H1 (cell line): ENCODE data around the gene KIZ. TPM values are rescaled to one million over a fixed set of nuclear protein-coding genes. Genes with fewer than 3 reads are reported as not detected.

Experiments used
- CTCF ChIA-PET: fragments of 300-600 bp; sonication (Branson Sonifier 250); formaldehyde crosslinking; loops from one replicate; lab custom pipeline; 2021; ENCODE audit not compliant: partially characterized antibody; lab: Charles Lee
- POLR2A ChIA-PET: fragments of 300-600 bp; sonication (Branson Sonifier 250); formaldehyde crosslinking; loops from one replicate; lab custom pipeline; 2021; ENCODE audit warnings: inconsistent platforms; ENCODE audit not compliant: partially characterized antibody; lab: Charles Lee
- DNase-seq, 2 experiments: peaks; one replicate each; pipeline versions ENCODE4 v3.0.0 to v3.0.0-alpha.2; 2010 to 2022; ENCODE audit warnings: low spot score in 2 of 2, low read depth in 1 of 2, mixed read lengths in 1 of 2
- FAIRE-seq: peaks from 2 replicates; lab custom pipeline; 2011; peaks lifted over from hg19 to GRCh38; lab: Jason Lieb, UNC
- H2AFZ ChIP-seq: 2 replicates; pipeline ENCODE4 v1.8.1; 2012; ENCODE audit warnings: low read length, inconsistent platforms
- H2AK5ac ChIP-seq: 2 replicates; pipeline ENCODE4 v1.6.1; 2013; ENCODE audit warnings: low read depth, low read length
- H2BK120ac ChIP-seq: replicated peaks from 2 replicates; pipeline ENCODE3; 2013; ENCODE audit warnings: low read depth, low read length, inconsistent platforms
- H2BK12ac ChIP-seq: 2 replicates; pipeline ENCODE4 v1.6.1; 2013; ENCODE audit warnings: low read depth, low read length
- H2BK15ac ChIP-seq: 2 replicates; pipeline ENCODE4 v1.6.1; 2013; ENCODE audit warnings: low read length
- H2BK20ac ChIP-seq: 2 replicates; pipeline ENCODE4 v1.6.1; 2013; ENCODE audit warnings: low read length
- H2BK5ac ChIP-seq: 2 replicates; pipeline ENCODE4 v1.6.1; 2013; ENCODE audit warnings: low read depth, low read length
- H3K14ac ChIP-seq: 2 replicates; pipeline ENCODE4 v1.6.1; 2013; ENCODE audit warnings: inconsistent platforms; ENCODE audit not compliant: insufficient read length
- H3K18ac ChIP-seq: 2 replicates; pipeline ENCODE4 v1.6.1; 2013; ENCODE audit warnings: low read length; ENCODE audit errors: extremely low read depth
- H3K23ac ChIP-seq: 2 replicates; pipeline ENCODE4 v1.6.1; 2013; ENCODE audit warnings: inconsistent platforms; ENCODE audit not compliant: insufficient read length
- H3K23me2 ChIP-seq: 2 replicates; pipeline ENCODE4 v1.6.1; 2013; ENCODE audit warnings: low read depth, low read length
- H3K27ac ChIP-seq: 2 replicates; pipeline ENCODE4 v1.6.1; 2011; ENCODE audit warnings: low read depth, low read length, inconsistent platforms
- H3K27me3 ChIP-seq, 4 experiments: replicated peaks in 1 of 4; 1 replicate in 1 of 4; 2 replicates in 3 of 4; pipeline versions ENCODE4 v1.6.1 to v1.8.1; 2011 to 2013; ENCODE audit warnings: low read length in 3 of 4, mild to moderate bottlenecking in 3 of 4, inconsistent platforms in 2 of 4, mixed read lengths in 2 of 4, moderate library complexity in 1 of 4; ENCODE audit not compliant: control insufficient read depth in 3 of 4, insufficient read depth in 3 of 4; ENCODE audit errors: extremely low read depth in 1 of 4
- H3K36me3 ChIP-seq, 4 experiments: 2 replicates each; pipeline versions ENCODE4 v1.6.1 to v1.8.1; 2011 to 2013; ENCODE audit warnings: mild to moderate bottlenecking in 4 of 4, low read length in 3 of 4, moderate library complexity in 2 of 4, control low read depth in 1 of 4, inconsistent platforms in 1 of 4; ENCODE audit not compliant: insufficient read depth in 4 of 4, control insufficient read depth in 2 of 4
- H3K4ac ChIP-seq: replicated peaks from 2 replicates; pipeline ENCODE3; 2013; ENCODE audit warnings: low read length, low read depth, mixed read lengths, inconsistent platforms; ENCODE audit not compliant: insufficient read length
- H3K4me1 ChIP-seq, 4 experiments: replicated peaks in 1 of 4; 1 replicate in 1 of 4; 2 replicates in 3 of 4; pipeline versions ENCODE4 v1.6.1 to v1.8.1; 2011 to 2013; ENCODE audit warnings: low read length in 3 of 4, inconsistent platforms in 2 of 4, mixed read lengths in 1 of 4; ENCODE audit not compliant: insufficient read depth in 4 of 4, control insufficient read depth in 3 of 4
- H3K4me2 ChIP-seq, 2 experiments: 2 replicates each; pipeline versions ENCODE4 v1.6.1 to v1.8.1; 2011 to 2013; ENCODE audit warnings: low read depth in 2 of 2, low read length in 2 of 2, control low read depth in 1 of 2, inconsistent platforms in 1 of 2, mild to moderate bottlenecking in 1 of 2; ENCODE audit not compliant: insufficient read depth in 1 of 2
- H3K4me3 ChIP-seq, 4 experiments: fragments of 200-600, 300-600 bp in 1 of 4; sonication (generic), shearing (Covaris generic), sonication (Bioruptor Twin) in 1 of 4; 2 replicates each; pipeline versions ENCODE4 v1.5.1 to v1.8.1; 2011 to 2016; ENCODE audit warnings: low read length in 4 of 4, low read depth in 3 of 4, control low read depth in 2 of 4, inconsistent platforms in 2 of 4, mild to moderate bottlenecking in 2 of 4, mixed read lengths in 1 of 4, moderate library complexity in 1 of 4; ENCODE audit not compliant: insufficient read depth in 2 of 4; ENCODE audit errors: extremely low read depth in 1 of 4
- H3K56ac ChIP-seq: replicated peaks from 2 replicates; pipeline ENCODE3; 2013; ENCODE audit warnings: low read depth, mild to moderate bottlenecking, mixed read lengths, low read length, inconsistent platforms; ENCODE audit not compliant: insufficient read length
- H3K79me1 ChIP-seq: 2 replicates; pipeline ENCODE4 v1.6.1; 2013; ENCODE audit warnings: low read depth, low read length, control low read depth
- H3K79me2 ChIP-seq, 2 experiments: 2 replicates each; pipeline versions ENCODE4 v1.6.1 to v1.8.1; 2012 to 2013; ENCODE audit warnings: low read length in 2 of 2, mild to moderate bottlenecking in 2 of 2, inconsistent platforms in 1 of 2; ENCODE audit not compliant: insufficient read depth in 2 of 2, control insufficient read depth in 1 of 2
- H3K9ac ChIP-seq, 4 experiments: replicated peaks in 1 of 4; 1 replicate in 1 of 4; 2 replicates in 3 of 4; pipeline versions ENCODE4 v1.6.1 to v1.8.1; 2011 to 2013; ENCODE audit warnings: low read depth in 3 of 4, low read length in 3 of 4, control low read depth in 2 of 4, mild to moderate bottlenecking in 2 of 4, moderate library complexity in 2 of 4, inconsistent platforms in 1 of 4; ENCODE audit errors: extremely low read depth in 1 of 4
- H3K9me3 ChIP-seq, 2 experiments: 2 replicates each; pipeline versions ENCODE4 v1.6.1 to v1.8.1; 2012 to 2013; ENCODE audit warnings: mild to moderate bottlenecking in 2 of 2, moderate library complexity in 2 of 2, control low read depth in 1 of 2, inconsistent platforms in 1 of 2, low read depth in 1 of 2, low read length in 1 of 2, mixed read lengths in 1 of 2; ENCODE audit not compliant: insufficient read depth in 2 of 2
- H4K20me1 ChIP-seq, 2 experiments: replicated peaks in 1 of 2; 2 replicates each; pipeline versions ENCODE3 to v1.8.1; 2011 to 2013; ENCODE audit warnings: inconsistent platforms in 2 of 2, low read length in 2 of 2, mild to moderate bottlenecking in 1 of 2; ENCODE audit not compliant: insufficient read depth in 2 of 2, control insufficient read depth in 1 of 2
- H4K5ac ChIP-seq: 2 replicates; pipeline ENCODE4 v1.6.1; 2013; ENCODE audit warnings: low read length, low read depth, mixed read lengths, inconsistent platforms; ENCODE audit not compliant: insufficient read length
- H4K8ac ChIP-seq: 2 replicates; pipeline ENCODE4 v1.8.0; 2013; ENCODE audit warnings: mild to moderate bottlenecking, moderate library complexity, low read length, inconsistent platforms; ENCODE audit not compliant: insufficient read depth; ENCODE audit errors: extremely low read depth
- H4K91ac ChIP-seq: replicated peaks from 2 replicates; pipeline ENCODE3; 2013; ENCODE audit warnings: low read length, mixed read lengths, inconsistent platforms; ENCODE audit not compliant: insufficient read length
- EP300 ChIP-seq, 2 experiments: IDR thresholded peaks; 1 replicate in 1 of 2; 2 replicates in 1 of 2; pipeline ENCODE4 v1.6.1; 2011 to 2012; ENCODE audit warnings: low read depth in 2 of 2, low read length in 2 of 2, mild to moderate bottlenecking in 2 of 2, borderline replicate concordance in 1 of 2, inconsistent platforms in 1 of 2, moderate library complexity in 1 of 2
- HDAC6 ChIP-seq: IDR thresholded peaks from one replicate; pipeline ENCODE4 v1.7.1; 2012; ENCODE audit warnings: low read depth, mild to moderate bottlenecking, inconsistent platforms, low read length, moderate library complexity
- KDM5A ChIP-seq: fragments of 200-600 bp; IDR thresholded peaks from 2 replicates; pipeline ENCODE4 v1.7.1; 2012; ENCODE audit warnings: mild to moderate bottlenecking, low read length, inconsistent platforms, mixed read lengths
- SIRT6 ChIP-seq: IDR thresholded peaks from one replicate; pipeline ENCODE4 v1.7.1; 2012; ENCODE audit warnings: low read length, inconsistent platforms
- WGBS, 2 experiments: shearing (Covaris generic) in 1 of 2; methylation state at CpG; one replicate each; pipeline versions ENCODE4 v1.1.6 to v1.1.7; 2013 to 2015; ENCODE audit warnings: low lambda C conversion rate in 2 of 2, mixed read lengths in 2 of 2, inconsistent platforms in 1 of 2, low coverage in 1 of 2, missing lambda C conversion rate in 1 of 2; ENCODE audit not compliant: insufficient replicate concordance in 2 of 2, insufficient coverage in 1 of 2, insufficient read length in 1 of 2; ENCODE audit errors: extremely low coverage in 1 of 2, missing lambda C conversion rate in 1 of 2; 5-methylcytosine and 5-hydroxymethylcytosine counted together
- long read RNA-seq, 2 experiments: library from RNA in 1 of 2; library from capped mRNA in 1 of 2; stranded (forward); transcript quantifications; one replicate each; pipeline ENCODE4 v2.0.0, GENCODE V29; 2021; ENCODE audit warnings: inconsistent platforms in 1 of 2
- polyA minus RNA-seq, 3 experiments: library from RNA; depleted of rRNA, polyadenylated mRNA; stranded (reverse); fragments of >200 nt; gene quantifications; 1 replicate in 2 of 3; 2 replicates in 1 of 3; pipeline ENCODE4 v1.2.3, GENCODE V29; 2011
- polyA plus RNA-seq, 7 experiments: library from polyadenylated mRNA; depleted of rRNA in 3 of 7; stranded (reverse) in 5 of 7; unstranded in 2 of 7; fragments of >200 nt in 5 of 7; fragments of 200-250 nt in 2 of 7; gene quantifications; 1 replicate in 5 of 7; 2 replicates in 1 of 7; 4 replicates in 1 of 7; pipeline versions ENCODE4 v1.2.1 to v1.2.3, GENCODE V29; 2011 to 2013; ENCODE audit warnings: missing spikeins in 2 of 7, mixed read lengths in 2 of 7
- total RNA-seq: library from RNA; stranded (reverse); fragmentation: NEBNext Ultra II Directional; extraction: Animal tissue kit (Norgen Biotek cat#: 25700); gene quantifications from 2 replicates; pipeline ENCODE4 v1.2.1, GENCODE V29; 2021

The KIZ gene, protein sequence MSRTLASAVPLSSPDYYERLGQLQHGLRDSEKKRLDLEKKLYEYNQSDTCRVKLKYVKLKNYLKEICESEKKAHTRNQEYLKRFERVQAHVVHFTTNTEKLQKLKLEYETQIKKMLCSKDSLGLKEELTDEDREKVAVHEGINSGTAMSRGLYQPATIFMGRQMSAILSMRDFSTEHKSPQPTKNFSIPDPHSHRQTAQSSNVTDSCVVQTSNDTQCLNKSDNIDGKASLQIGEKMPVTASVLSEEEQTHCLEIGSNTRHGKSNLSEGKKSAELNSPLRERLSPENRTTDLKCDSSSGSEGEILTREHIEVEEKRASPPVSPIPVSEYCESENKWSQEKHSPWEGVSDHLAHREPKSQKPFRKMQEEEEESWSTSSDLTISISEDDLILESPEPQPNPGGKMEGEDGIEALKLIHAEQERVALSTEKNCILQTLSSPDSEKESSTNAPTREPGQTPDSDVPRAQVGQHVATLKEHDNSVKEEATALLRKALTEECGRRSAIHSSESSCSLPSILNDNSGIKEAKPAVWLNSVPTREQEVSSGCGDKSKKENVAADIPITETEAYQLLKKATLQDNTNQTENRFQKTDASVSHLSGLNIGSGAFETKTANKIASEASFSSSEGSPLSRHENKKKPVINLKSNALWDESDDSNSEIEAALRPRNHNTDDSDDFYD
- total RNA-seq (47.9 and 51.7 TPM in 2 replicates), polyA plus RNA-seq (2011; rRNA removed) (12.7 and 13.0 TPM in 2 replicates), polyA minus RNA-seq (2011; rRNA and poly(A)+ RNA removed) (16.4 and 25.0 TPM in 2 replicates)
- 26.3 TPM for polyA plus RNA-seq (2011; cell fraction: cytosol; rRNA removed)
- polyA plus RNA-seq (2011; cell fraction: nucleus; rRNA removed), result 36.0 TPM
- polyA plus RNA-seq (2012, experiment 1 of 2), result 20.3 to 41.2 TPM (median 27.0 TPM) in 4 replicates
- polyA plus RNA-seq (2012, experiment 2 of 2), result 2.5 TPM
- polyA plus RNA-seq (2013, experiment 1 of 2), result 47.2 TPM
- 45.8 TPM for polyA plus RNA-seq (2013, experiment 2 of 2)
- polyA minus RNA-seq (2011; cell fraction: cytosol; rRNA and poly(A)+ RNA removed), result 21.0 TPM
- 30.8 TPM for polyA minus RNA-seq (2011; cell fraction: nucleus; rRNA and poly(A)+ RNA removed)
- long read RNA-seq, experiment 1, transcript KIZ-210 (13 exons, 2,130 nt), result major isoform, 7 of 29 reads
- long read RNA-seq, experiment 1, partial matches to known transcripts, result 10 of 29 reads
- long read RNA-seq, experiment 1, other reads (novel, unspliced or antisense), result 9 of 29 reads
- long read RNA-seq, experiment 2, transcript KIZ-210 (13 exons, 2,130 nt), result major isoform, 18 of 76 reads
- long read RNA-seq, experiment 2, transcript KIZ-214 (9 exons, 1,397 nt), result minor isoform, 10 of 76 reads
- long read RNA-seq, experiment 2, partial matches to known transcripts, result 31 of 76 reads
- long read RNA-seq, experiment 2, other reads (novel, unspliced or antisense), result 16 of 76 reads

DNA sequence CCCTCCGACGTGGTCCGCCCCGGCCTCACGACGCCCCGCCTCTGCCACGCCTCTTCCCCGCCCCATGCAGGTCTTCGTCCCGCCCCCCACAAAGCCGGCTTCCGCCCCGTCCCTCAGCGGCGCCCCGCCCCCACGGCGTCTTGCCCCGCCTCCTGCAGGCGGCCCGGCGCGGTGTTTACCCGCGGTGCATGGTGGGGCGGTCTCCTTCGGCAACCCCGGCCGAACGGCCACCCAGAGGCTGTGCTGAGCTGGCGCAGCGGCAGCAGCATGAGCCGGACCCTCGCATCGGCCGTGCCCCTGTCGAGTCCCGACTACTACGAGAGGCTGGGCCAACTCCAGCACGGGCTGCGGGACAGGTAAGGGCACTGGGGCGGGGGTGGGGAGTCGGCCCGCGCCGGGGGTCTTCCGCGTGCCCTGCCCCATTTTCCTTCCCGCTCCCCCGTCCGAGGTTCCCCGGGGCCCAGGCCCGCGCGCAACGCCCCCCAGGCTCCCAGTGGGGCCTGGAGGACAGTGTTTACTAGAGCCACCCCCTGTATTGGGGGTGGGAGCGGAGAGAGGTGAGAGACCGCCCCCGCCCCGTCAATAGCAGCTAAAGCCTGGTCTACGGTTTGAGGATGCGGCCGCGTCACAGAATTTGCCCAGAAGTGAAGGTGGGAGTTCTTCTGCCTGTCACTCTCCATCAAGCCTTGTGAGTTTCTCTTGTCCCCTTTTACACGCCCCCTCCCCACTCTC is at the start of gene KIZ:
Gene KIZ, plus strand, starts transcription at position 234 of the 732 bp plus-strand sequence. Its CDS starts 34 bp downstream, at position 268.
- FAIRE-seq, result no peak
- no peak for TF ChIP-seq EP300 (IDR thresholded peaks at IDR 0.05; ENCODE audit: borderline replicate concordance in 1 of 2, low read depth in 2 of 2, low read length in 2 of 2)
- TF ChIP-seq KDM5A, result no peak
- TF ChIP-seq HDAC6, result no peak
- TF ChIP-seq SIRT6, result no peak

More for the DNA sequence above, at the start of gene KIZ:
- ChIA-PET POLR2A (interaction anchor here (0.7 to 2.7 kb wide), 7 partner anchors 11 to 109 kb away, joined by 3 to 20 read pairs (median 5); partner anchors contain the start of gene LINC00237), CTCF (interaction anchor here (0.6 to 2.7 kb wide), 12 partner anchors 11 to 266 kb away, joined by 3 to 14 read pairs (median 3); no protein-coding TSS in a partner anchor)
- Histone ChIP-seq H3K4me3 (peak within 1 kb of the TSS; percentile 60 to 98 (median 78)), H3K56ac (no peak within 1 kb of the TSS), H4K8ac (peak within 1 kb of the TSS; percentile 16; the same call in 1 of the 2 replicates), H2BK20ac (no peak within 1 kb of the TSS), H3K27ac (0 out of 2 replicates have a peak within 1 kb of the TSS, but pooled peaks have one; percentile 37), H3K4ac (peak within 1 kb of the TSS; percentile 74), H3K4me1 (peaks cover 2 to 8% (median 7%) of the 10 kb centered on the region in 4 experiments; a peak in 5 of 7 replicates), H4K5ac (peak within 1 kb of the TSS; percentile 84), H3K36me3 (no peaks in the 10 kb centered on the region), H4K20me1 (no peaks in the 10 kb centered on the region), H2AK5ac (no peak within 1 kb of the TSS), H3K23ac (no peak within 1 kb of the TSS), H3K9ac (peak within 1 kb of the TSS; percentile 56 to 79 (median 60); a peak in 6 of 7 replicates), H3K27me3 (no peaks in the 10 kb centered on the region), H2BK120ac (peak within 1 kb of the TSS; percentile 29), H3K79me2 (peaks cover 0 to 35% of the 10 kb centered on the region in 2 experiments; a peak in 2 of 4 replicates), H3K9me3 (no peaks in the 10 kb centered on the region), H3K14ac (no peak within 1 kb of the TSS), H3K18ac (peak within 1 kb of the TSS; percentile 44), H4K91ac (peak within 1 kb of the TSS; percentile 44), H2BK5ac (0 out of 2 replicates have a peak within 1 kb of the TSS, but pooled peaks have one; percentile 3), H3K4me2 (peak within 1 kb of the TSS; percentile 84 to 95), H2AFZ (peak within 1 kb of the TSS; percentile 61), H3K79me1 (peaks cover 4% of the 10 kb centered on the region; the same call in 1 of the 2 replicates), H2BK12ac (no peak within 1 kb of the TSS), H2BK15ac (peak within 1 kb of the TSS; percentile 12; the same call in 1 of the 2 replicates), H3K23me2 (peaks cover 6% of the 10 kb centered on the region)
- 1% methylated on average over 34 of the region's 66 CpGs; no CpG with 5 or more reads in 1 of the 2 experiments for WGBS, 2 experiments
- DNase-seq, result peak; percentile 90 to 100
